B cell (primary cell): ENCODE measurements around the gene ATP9A.

Experiments
- CTCF ChIP-seq: fragments of 200-600 bp; IDR thresholded peaks from one replicate; pipeline ENCODE4 v1.8.0; 2022; ENCODE audit warnings: antibody characterized with exemption, mild to moderate bottlenecking
- EZH2 ChIP-seq: IDR thresholded peaks from 2 replicates; pipeline ENCODE4 v1.6.1; 2012; ENCODE audit warnings: borderline replicate concordance, low read depth, mild to moderate bottlenecking, moderate library complexity, low read length; ENCODE audit not compliant: insufficient read depth, poor library complexity, severe bottlenecking

- TF ChIP-seq CTCF (no peak), EZH2 (no peak)
Observed at GRCh38 chr20:51720384-51720783, 47.8 kb downstream of the ATP9A start.
